ENCODE results near the gene CALN1.

The CALN1 gene

DNA sequence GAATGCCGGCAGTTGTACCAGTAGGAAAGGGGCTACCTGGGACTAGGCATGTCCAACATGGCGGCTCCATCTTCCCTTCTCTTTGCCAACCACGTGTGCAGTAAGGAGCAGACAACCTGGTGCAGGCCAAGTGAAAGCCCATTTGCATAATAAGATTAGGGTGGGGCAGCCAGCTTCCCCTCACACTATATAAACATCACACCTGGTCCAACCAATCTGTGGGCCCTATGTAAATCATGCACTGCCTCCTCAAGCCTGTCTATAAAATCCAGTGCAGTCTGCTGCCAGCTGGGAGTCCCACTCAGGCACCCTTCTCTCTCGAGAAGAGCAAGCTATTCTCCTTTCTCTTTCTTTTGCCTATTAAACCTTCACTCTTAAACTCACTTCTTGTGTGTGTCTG is 429.3 kb downstream of the CALN1 start:
- TF ChIP-seq, protein P1, sequence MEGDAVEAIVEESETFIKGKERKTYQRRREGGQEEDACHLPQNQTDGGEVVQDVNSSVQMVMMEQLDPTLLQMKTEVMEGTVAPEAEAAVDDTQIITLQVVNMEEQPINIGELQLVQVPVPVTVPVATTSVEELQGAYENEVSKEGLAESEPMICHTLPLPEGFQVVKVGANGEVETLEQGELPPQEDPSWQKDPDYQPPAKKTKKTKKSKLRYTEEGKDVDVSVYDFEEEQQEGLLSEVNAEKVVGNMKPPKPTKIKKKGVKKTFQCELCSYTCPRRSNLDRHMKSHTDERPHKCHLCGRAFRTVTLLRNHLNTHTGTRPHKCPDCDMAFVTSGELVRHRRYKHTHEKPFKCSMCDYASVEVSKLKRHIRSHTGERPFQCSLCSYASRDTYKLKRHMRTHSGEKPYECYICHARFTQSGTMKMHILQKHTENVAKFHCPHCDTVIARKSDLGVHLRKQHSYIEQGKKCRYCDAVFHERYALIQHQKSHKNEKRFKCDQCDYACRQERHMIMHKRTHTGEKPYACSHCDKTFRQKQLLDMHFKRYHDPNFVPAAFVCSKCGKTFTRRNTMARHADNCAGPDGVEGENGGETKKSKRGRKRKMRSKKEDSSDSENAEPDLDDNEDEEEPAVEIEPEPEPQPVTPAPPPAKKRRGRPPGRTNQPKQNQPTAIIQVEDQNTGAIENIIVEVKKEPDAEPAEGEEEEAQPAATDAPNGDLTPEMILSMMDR (conservative IDR thresholded peaks at IDR 0.05; ENCODE audit: low read depth, low read length): no peak
- DNase-seq (ENCODE audit: low read depth): no peak
- no peak overlapping the region for H3K4me3 ChIP-seq (ENCODE audit: low read length)

DNA sequence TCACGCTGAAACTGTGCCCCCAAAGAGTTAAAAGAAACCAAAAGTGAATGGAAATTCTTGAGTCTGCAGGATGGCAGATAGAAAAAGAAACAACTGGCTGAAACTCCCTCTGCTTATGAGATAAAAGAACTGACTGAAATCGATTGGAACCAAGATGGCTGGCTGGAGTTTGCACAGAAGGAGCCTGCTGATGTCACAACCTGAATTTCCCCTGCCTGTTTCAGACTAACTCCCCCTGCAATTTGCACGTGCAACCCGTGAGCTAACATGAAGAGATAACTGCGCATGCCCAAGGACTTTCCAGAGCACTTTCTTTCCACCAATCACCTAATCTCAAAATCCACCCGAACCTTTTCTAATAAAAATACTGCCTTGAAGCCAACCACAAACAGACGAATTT is 435.5 kb downstream of the CALN1 start:
- no peak overlapping the region for H3K4me3 ChIP-seq (ENCODE audit: low read length)
- TF ChIP-seq, protein P1 (conservative IDR thresholded peaks at IDR 0.05; ENCODE audit: low read depth, low read length): no peak
- DNase-seq (ENCODE audit: low read depth): no peak

DNA sequence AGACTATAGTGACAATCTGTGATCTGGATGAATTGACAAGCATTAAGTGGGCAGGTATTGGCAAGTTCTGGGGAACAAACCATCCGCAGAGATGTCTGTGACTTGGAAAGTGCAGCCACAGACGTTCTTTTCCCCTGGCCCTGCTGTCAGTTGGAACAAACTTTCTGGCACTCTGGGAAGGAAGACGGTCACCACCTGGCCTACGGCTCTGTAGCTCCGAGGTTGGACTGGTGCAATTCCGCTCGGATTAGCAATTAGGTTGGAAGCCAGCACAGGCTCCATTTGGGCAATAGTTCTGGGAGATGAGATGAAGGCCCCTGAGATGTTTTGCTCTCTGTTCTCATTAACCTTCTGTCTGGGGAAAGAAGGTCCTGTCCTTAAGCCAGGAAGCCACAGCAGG is 437.5 kb downstream of the CALN1 start:
- no peak for DNase-seq (ENCODE audit: low read depth)
- no peak overlapping the region for H3K4me3 ChIP-seq (ENCODE audit: low read length)
- TF ChIP-seq, protein P1 (conservative IDR thresholded peaks at IDR 0.05; ENCODE audit: low read depth, low read length): no peak

DNA sequence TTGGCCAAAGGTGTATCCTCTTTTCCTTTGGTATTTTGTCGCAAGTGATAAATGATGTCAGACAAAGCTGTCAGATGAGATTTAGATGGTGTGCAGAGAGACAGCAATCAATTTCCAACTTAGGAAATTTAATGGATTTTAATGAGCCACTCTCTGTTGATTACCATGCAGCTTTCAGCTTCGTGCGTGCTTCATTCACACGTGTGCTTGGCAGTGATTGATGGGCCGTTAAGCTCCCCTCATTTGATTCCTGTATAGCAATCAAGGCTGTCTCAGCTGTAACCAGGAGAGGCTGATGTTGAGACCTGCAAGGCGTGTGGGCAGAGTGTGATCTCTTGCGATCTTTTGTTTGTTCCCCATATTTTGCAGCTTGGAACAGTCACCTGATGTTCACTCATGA is 439.6 kb downstream of the CALN1 start:
- no peak overlapping the region for H3K4me3 ChIP-seq (ENCODE audit: low read length)
- no peak for DNase-seq (ENCODE audit: low read depth)
- TF ChIP-seq, protein P1 (conservative IDR thresholded peaks at IDR 0.05; ENCODE audit: low read depth, low read length): no peak

DNA sequence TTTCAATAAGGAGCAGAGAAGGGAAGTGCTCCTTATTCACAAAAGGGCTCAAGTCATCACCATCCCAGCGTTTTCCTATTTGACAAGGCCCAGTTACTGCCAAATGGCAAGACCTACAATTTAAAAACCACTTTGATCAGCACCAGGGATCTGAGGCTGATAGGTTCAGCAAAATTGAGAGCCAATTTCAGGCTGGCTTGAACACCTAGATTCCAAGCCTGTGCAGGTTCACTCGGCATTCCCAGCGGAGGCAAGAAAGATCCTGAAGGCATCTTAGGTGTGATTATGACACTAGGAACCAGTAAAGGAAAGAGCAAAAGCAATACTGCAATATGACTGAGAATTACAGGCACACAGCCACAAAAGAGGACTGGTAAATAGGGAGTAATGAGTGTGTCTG is 441.4 kb downstream of the CALN1 start:
- no peak overlapping the region for H3K4me3 ChIP-seq (ENCODE audit: low read length)
- TF ChIP-seq, protein P1 (conservative IDR thresholded peaks at IDR 0.05; ENCODE audit: low read depth, low read length): no peak

DNA sequence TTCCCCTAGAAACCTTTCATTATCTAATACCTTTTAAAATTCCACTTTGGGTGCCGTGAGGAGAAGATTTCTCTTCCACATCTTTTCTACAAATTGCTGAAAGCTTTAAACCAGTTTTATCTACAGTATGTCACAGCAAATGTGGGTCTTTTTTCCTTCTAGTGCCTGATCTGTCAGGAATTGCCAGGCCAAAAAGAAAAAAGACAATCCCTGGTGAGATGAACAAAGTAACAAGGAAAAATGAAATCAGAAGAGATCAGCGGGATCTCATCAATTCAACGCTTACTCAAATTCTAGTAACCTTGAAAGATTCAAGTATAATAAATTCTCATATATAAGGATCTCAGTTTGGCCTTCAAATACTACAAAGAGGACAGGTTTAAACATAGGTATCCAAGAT is 449.5 kb downstream of the CALN1 start:
- TF ChIP-seq, protein P1 (conservative IDR thresholded peaks at IDR 0.05; ENCODE audit: low read depth, low read length): no peak
- DNase-seq (ENCODE audit: low read depth): no peak
- H3K4me3 ChIP-seq (ENCODE audit: low read length): no peak overlapping the region

More for the DNA sequence above, 441.4 kb downstream of the CALN1 start:
- no peak for DNase-seq (ENCODE audit: low read depth)

DNA sequence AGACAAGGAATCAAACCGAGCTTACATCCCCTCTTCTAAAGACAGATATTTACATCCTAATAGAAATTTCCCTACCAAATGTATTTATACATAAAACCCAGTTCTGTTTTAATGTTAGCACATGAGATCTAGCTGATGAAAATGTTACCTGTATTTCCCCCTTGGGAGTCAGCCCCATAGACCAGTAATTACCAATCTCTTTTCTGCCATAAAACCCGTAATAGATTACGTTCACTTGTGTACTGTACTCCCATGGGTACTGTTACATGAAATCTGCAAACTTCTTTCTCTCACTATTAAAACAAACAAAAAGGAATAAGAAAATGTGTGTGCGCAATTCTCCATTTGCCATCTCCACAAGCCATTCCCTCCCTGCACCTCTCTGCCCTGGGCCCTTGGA is 450.9 kb downstream of the CALN1 start:
- TF ChIP-seq, protein P1 (conservative IDR thresholded peaks at IDR 0.05; ENCODE audit: low read depth, low read length): no peak
- DNase-seq (ENCODE audit: low read depth): no peak
- no peak overlapping the region for H3K4me3 ChIP-seq (ENCODE audit: low read length)

Data from retinal pigment epithelial cell (primary cell).